Nephron progenitor cell (in vitro differentiated cells): ENCODE data around the gene APOH.

Source experiments
- DNase-seq: peaks from one replicate; pipeline ENCODE4 v3.0.0; 2021
- H3K27ac Mint-ChIP-seq: 2 replicates; pipeline ENCODE4 v1.8.0; 2021; ENCODE audit warnings: mild to moderate bottlenecking, moderate library complexity, mixed read lengths
- H3K27me3 Mint-ChIP-seq: 2 replicates; pipeline ENCODE4 v1.8.0; 2021; ENCODE audit warnings: mild to moderate bottlenecking, low read depth, mixed read lengths; ENCODE audit not compliant: poor library complexity
- H3K36me3 Mint-ChIP-seq: 2 replicates; pipeline ENCODE4 v1.8.0; 2021; ENCODE audit warnings: low read depth, mixed read lengths
- H3K4me1 Mint-ChIP-seq: 2 replicates; pipeline ENCODE4 v1.8.0; 2021; ENCODE audit warnings: mixed read lengths
- H3K4me3 Mint-ChIP-seq: 2 replicates; pipeline ENCODE4 v1.8.0; 2021; ENCODE audit warnings: mild to moderate bottlenecking, moderate library complexity, mixed read lengths
- H3K9me3 Mint-ChIP-seq: 2 replicates; pipeline ENCODE4 v1.8.0; 2021; ENCODE audit warnings: mild to moderate bottlenecking, moderate library complexity, mixed read lengths
- CTCF ChIP-seq: fragments of 200-600 bp; sonication (generic); IDR thresholded peaks from 2 replicates; pipeline ENCODE4 v1.5.0; 2021; ENCODE audit warnings: antibody characterized with exemption

APOH gene

GRCh38 chr17:66167189-66167815 lies 61.9 kb downstream of the APOH start:
- no peak for DNase-seq
- peaks cover 17% of the 10 kb centered on the region for H3K36me3 Mint-ChIP-seq
- no peaks in the 10 kb centered on the region for H3K4me1 Mint-ChIP-seq
- no peaks in the 10 kb centered on the region for H3K27me3 Mint-ChIP-seq
- no peak overlapping the region for H3K27ac Mint-ChIP-seq
- no peaks in the 10 kb centered on the region for H3K9me3 Mint-ChIP-seq
- H3K4me3 Mint-ChIP-seq = no peak overlapping the region
- no peak for TF ChIP-seq CTCF

GRCh38 chr17:66165537-66166123 lies 63.6 kb downstream of the APOH start:
- peak; percentile 13 for DNase-seq
- TF ChIP-seq CTCF = peak; percentile 72
- H3K4me1 Mint-ChIP-seq = no peaks in the 10 kb centered on the region
- H3K27me3 Mint-ChIP-seq = no peaks in the 10 kb centered on the region
- no peak overlapping the region for H3K27ac Mint-ChIP-seq
- peaks cover 31% of the 10 kb centered on the region for H3K36me3 Mint-ChIP-seq
- no peak overlapping the region for H3K4me3 Mint-ChIP-seq
- peaks cover 14% of the 10 kb centered on the region for H3K9me3 Mint-ChIP-seq
